ENCODE data around the gene SPTLC3.

- TF ChIP-seq CTCF (IDR thresholded peaks at IDR 0.05; ENCODE audit: low read depth, low read length, poor library complexity, severe bottlenecking) (no peak), EZH2phosphoT487 (IDR thresholded peaks at IDR 0.05; ENCODE audit: borderline replicate concordance, low read length) (no peak)
Observed at GRCh38 chr20:13113731-13114130, 105.0 kb downstream of the SPTLC3 start.
